DND-41 (cell line): ENCODE measurements around the gene BLOC1S4.

Experiments
- ATAC-seq: fragments of 200-7000 bp; cut with Tn5 transposase; 3 replicates; pipeline ENCODE4 v1.9.1; 2021; ENCODE audit warnings: low read depth; ENCODE audit not compliant: insufficient read depth
- DNase-seq: peaks from one replicate; pipeline ENCODE4 v3.0.0-alpha.2; 2020
- H2AFZ ChIP-seq: 2 replicates; pipeline ENCODE4 v1.6.0; 2012; ENCODE audit warnings: low read depth, low read length
- H3K27ac ChIP-seq: 2 replicates; pipeline ENCODE4 v1.5.1; 2012; ENCODE audit warnings: low read length, inconsistent platforms
- H3K27me3 ChIP-seq: fragments of 200-600 bp; sonication (generic); 2 replicates; pipeline ENCODE4 v1.6.0; 2012; ENCODE audit warnings: low read length, mild to moderate bottlenecking, inconsistent platforms; ENCODE audit not compliant: insufficient read depth, poor library complexity
- H3K36me3 ChIP-seq: 2 replicates; pipeline ENCODE4 v1.5.1; 2012; ENCODE audit warnings: low read length, inconsistent platforms; ENCODE audit not compliant: insufficient read depth
- H3K4me1 ChIP-seq: 2 replicates; pipeline ENCODE4 v1.5.1; 2012; ENCODE audit warnings: mild to moderate bottlenecking, low read length; ENCODE audit not compliant: insufficient read depth
- H3K4me2 ChIP-seq: 2 replicates; pipeline ENCODE4 v1.6.0; 2012; ENCODE audit warnings: mild to moderate bottlenecking, moderate library complexity, low read length, inconsistent platforms; ENCODE audit not compliant: insufficient read depth
- H3K4me3 ChIP-seq, 2 experiments: fragments of 200-600 bp in 1 of 2; shearing (Covaris generic) in 1 of 2; 2 replicates each; pipeline ENCODE4 v1.5.1; 2012 to 2016; ENCODE audit warnings: inconsistent platforms in 2 of 2, low read length in 2 of 2, mild to moderate bottlenecking in 2 of 2, low read depth in 1 of 2, moderate library complexity in 1 of 2
- H3K79me2 ChIP-seq: 2 replicates; pipeline ENCODE4 v1.6.0; 2012; ENCODE audit warnings: low read length, inconsistent platforms; ENCODE audit not compliant: insufficient read depth
- H3K9ac ChIP-seq: 2 replicates; pipeline ENCODE4 v1.6.0; 2012; ENCODE audit warnings: low read depth, mild to moderate bottlenecking, inconsistent platforms, low read length, moderate library complexity
- H3K9me3 ChIP-seq: 2 replicates; pipeline ENCODE4 v1.5.1; 2012; ENCODE audit warnings: low read length, moderate library complexity, mild to moderate bottlenecking, inconsistent platforms; ENCODE audit not compliant: insufficient read depth, severe bottlenecking
- H4K20me1 ChIP-seq: 2 replicates; pipeline ENCODE4 v1.6.0; 2012; ENCODE audit warnings: low read length; ENCODE audit not compliant: insufficient read depth
- CTCF ChIP-seq: IDR thresholded peaks from 2 replicates; pipeline ENCODE4 v1.5.1; 2012; ENCODE audit warnings: borderline replicate concordance, low read length, moderate library complexity, mild to moderate bottlenecking; ENCODE audit not compliant: poor library complexity, severe bottlenecking; ENCODE audit errors: extremely low read depth
- EZH2 ChIP-seq: IDR thresholded peaks from 3 replicates; pipeline ENCODE4 v1.6.1; 2012; ENCODE audit warnings: borderline replicate concordance, low read depth, mild to moderate bottlenecking, moderate library complexity, low read length, inconsistent platforms; ENCODE audit not compliant: severe bottlenecking

BLOC1S4 gene

GRCh38 chr4:6728320-6729029 lies 12.5 kb downstream of the BLOC1S4 start:
- no peak overlapping the region for H3K4me2 ChIP-seq
- no peaks in the 10 kb centered on the region for H3K4me1 ChIP-seq
- no peaks in the 10 kb centered on the region for H3K36me3 ChIP-seq
- no peak for ATAC-seq
- DNase-seq, result no peak
- H4K20me1 ChIP-seq, result no peaks in the 10 kb centered on the region
- H3K4me3 ChIP-seq, result no peak overlapping the region
- no peaks in the 10 kb centered on the region for H3K27me3 ChIP-seq
- no peaks in the 10 kb centered on the region for H3K79me2 ChIP-seq
- H2AFZ ChIP-seq, result no peak overlapping the region
- TF ChIP-seq EZH2 (no peak), CTCF (no peak)
- no peak overlapping the region for H3K9ac ChIP-seq
- no peaks in the 10 kb centered on the region for H3K9me3 ChIP-seq
- no peak overlapping the region for H3K27ac ChIP-seq

GRCh38 chr4:6730603-6731317 lies 14.8 kb downstream of the BLOC1S4 start:
- Histone ChIP-seq H3K4me2 (no peak overlapping the region), H3K27me3 (no peaks in the 10 kb centered on the region), H3K9me3 (no peaks in the 10 kb centered on the region), H4K20me1 (no peaks in the 10 kb centered on the region), H3K4me3 (no peak overlapping the region), H2AFZ (no peak overlapping the region), H3K79me2 (no peaks in the 10 kb centered on the region), H3K4me1 (no peaks in the 10 kb centered on the region), H3K36me3 (no peaks in the 10 kb centered on the region), H3K9ac (no peak overlapping the region), H3K27ac (no peak overlapping the region)
- DNase-seq (no peak), ATAC-seq (no peak)
- no peak for TF ChIP-seq EZH2
- no peak for TF ChIP-seq CTCF

- H3K27ac ChIP-seq, result no peak overlapping the region
- H3K79me2 ChIP-seq, result no peaks in the 10 kb centered on the region
- H4K20me1 ChIP-seq, result no peaks in the 10 kb centered on the region
- H3K36me3 ChIP-seq, result no peaks in the 10 kb centered on the region
- ATAC-seq (no peak), DNase-seq (no peak)
- H3K9ac ChIP-seq, result no peak overlapping the region
- no peaks in the 10 kb centered on the region for H3K4me1 ChIP-seq
- TF ChIP-seq EZH2 (no peak), CTCF (no peak)
- H3K4me3 ChIP-seq, result no peak overlapping the region
- H2AFZ ChIP-seq, result no peak overlapping the region
- no peaks in the 10 kb centered on the region for H3K27me3 ChIP-seq
- H3K9me3 ChIP-seq, result no peaks in the 10 kb centered on the region
- no peak overlapping the region for H3K4me2 ChIP-seq
These were observed 15.3 kb downstream of the BLOC1S4 start for GRCh38 chr4:6731318-6731675.
